Measurements from ENCODE around the gene SEH1L.

DNA sequence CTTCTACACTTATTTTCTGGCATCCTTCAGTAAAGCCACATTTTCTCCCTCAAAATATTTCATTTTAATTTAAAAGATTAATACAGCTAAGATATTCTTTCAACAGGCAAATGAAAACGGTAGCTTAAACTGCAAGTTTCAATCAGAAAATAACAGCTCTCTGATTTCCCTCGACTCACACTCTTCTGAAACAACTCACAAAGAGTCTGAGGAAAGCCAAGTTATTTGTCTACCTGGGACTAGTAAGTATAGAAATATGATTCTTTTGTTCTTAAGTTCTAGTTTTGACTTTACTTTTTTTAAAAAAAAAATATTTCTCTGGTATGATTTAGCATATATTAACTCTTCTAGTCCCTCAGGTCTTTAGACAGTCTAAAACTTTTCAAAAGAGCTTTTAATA lies 70.6 kb downstream of the SEH1L start:
- TF ChIP-seq, protein P1, sequence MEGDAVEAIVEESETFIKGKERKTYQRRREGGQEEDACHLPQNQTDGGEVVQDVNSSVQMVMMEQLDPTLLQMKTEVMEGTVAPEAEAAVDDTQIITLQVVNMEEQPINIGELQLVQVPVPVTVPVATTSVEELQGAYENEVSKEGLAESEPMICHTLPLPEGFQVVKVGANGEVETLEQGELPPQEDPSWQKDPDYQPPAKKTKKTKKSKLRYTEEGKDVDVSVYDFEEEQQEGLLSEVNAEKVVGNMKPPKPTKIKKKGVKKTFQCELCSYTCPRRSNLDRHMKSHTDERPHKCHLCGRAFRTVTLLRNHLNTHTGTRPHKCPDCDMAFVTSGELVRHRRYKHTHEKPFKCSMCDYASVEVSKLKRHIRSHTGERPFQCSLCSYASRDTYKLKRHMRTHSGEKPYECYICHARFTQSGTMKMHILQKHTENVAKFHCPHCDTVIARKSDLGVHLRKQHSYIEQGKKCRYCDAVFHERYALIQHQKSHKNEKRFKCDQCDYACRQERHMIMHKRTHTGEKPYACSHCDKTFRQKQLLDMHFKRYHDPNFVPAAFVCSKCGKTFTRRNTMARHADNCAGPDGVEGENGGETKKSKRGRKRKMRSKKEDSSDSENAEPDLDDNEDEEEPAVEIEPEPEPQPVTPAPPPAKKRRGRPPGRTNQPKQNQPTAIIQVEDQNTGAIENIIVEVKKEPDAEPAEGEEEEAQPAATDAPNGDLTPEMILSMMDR (IDR thresholded peaks at IDR 0.05), result no peak
- TF ChIP-seq POLR2A (IDR thresholded peaks at IDR 0.05), result no peak
